HCT116 (cell line): ENCODE measurements around the gene KCND3. TPM values are rescaled to one million over a fixed set of nuclear protein-coding genes. Genes with fewer than 3 reads are reported as not detected.

Source experiments
- ATAC-seq: fragments of 200-7000 bp; cut with Tn5 transposase; 2 replicates; pipeline ENCODE4 v1.9.1; 2020; ENCODE audit warnings: mild to moderate bottlenecking, moderate library complexity
- BruUV-seq: library from RNA; stranded (reverse); fragments of 400-500 nt; replicated peaks from 2 replicates; lab custom pipeline; 2021; lab: Mats Ljungman, UMichigan
- CTCF ChIA-PET: fragments of 300-600 bp; sonication (Branson Sonifier 250); formaldehyde crosslinking; loops from one replicate; lab custom pipeline; 2021; ENCODE audit warnings: antibody characterized with exemption; lab: Charles Lee
- POLR2A ChIA-PET: fragments of 300-600, 350-600 bp; sonication (Branson Sonifier 250); formaldehyde crosslinking; loops from one replicate; lab custom pipeline; 2021; ENCODE audit warnings: antibody characterized with exemption; lab: Charles Lee
- RAD21 ChIA-PET, 2 experiments: fragments of 300-600 bp; sonication (Branson Sonifier 250); formaldehyde crosslinking; loops; one replicate each; lab custom pipeline; 2023; ENCODE audit warnings: low total read pairs in 2 of 2; ENCODE audit not compliant: uncharacterized antibody in 2 of 2, unreplicated experiment in 2 of 2, low non-redundant PET in 1 of 2; lab: Charles Lee
- DNase-seq: peaks from one replicate; pipeline ENCODE4 v3.0.0-alpha.2; 2010; ENCODE audit warnings: low read depth, low spot score
- H2AFZ ChIP-seq: fragments of 200-600 bp; shearing (Covaris generic), sonication (generic); 2 replicates; pipeline ENCODE4 v1.6.1; 2017; ENCODE audit warnings: low read depth, mixed run types, mixed read lengths, antibody characterized with exemption, low read length; ENCODE audit not compliant: poor library complexity, severe bottlenecking
- H3K27ac ChIP-seq: 2 replicates; pipeline ENCODE4 v1.5.1; 2012; ENCODE audit warnings: low read depth, low read length
- H3K27me3 ChIP-seq: fragments of 200-600 bp; sonication (generic); 2 replicates; pipeline ENCODE4 v1.6.1; 2016; ENCODE audit warnings: mixed run types, low read length, mixed read lengths; ENCODE audit not compliant: insufficient read depth
- H3K36me3 ChIP-seq, 2 experiments: fragments of 200-500 bp in 1 of 2; fragments of 200-600 bp in 1 of 2; sonication (Bioruptor generic) in 1 of 2; sonication (generic) in 1 of 2; 2 replicates each; pipeline versions ENCODE4 v1.5.1 to v1.6.1; 2014 to 2016; ENCODE audit warnings: low read length in 2 of 2, inconsistent platforms in 1 of 2, mixed read lengths in 1 of 2, mixed run types in 1 of 2; ENCODE audit not compliant: insufficient read depth in 2 of 2, control insufficient read depth in 1 of 2
- H3K4me1 ChIP-seq, 2 experiments: fragments of 200-600 bp in 1 of 2; sonication (generic) in 1 of 2; 2 replicates each; pipeline versions ENCODE4 v1.5.1 to v1.6.1; 2012 to 2017; ENCODE audit warnings: low read length in 2 of 2, inconsistent platforms in 1 of 2, mild to moderate bottlenecking in 1 of 2, mixed read lengths in 1 of 2, mixed run types in 1 of 2, moderate library complexity in 1 of 2; ENCODE audit not compliant: insufficient read depth in 2 of 2, control insufficient read depth in 1 of 2
- H3K4me2 ChIP-seq: fragments of 200-600 bp; sonication (generic); 2 replicates; pipeline ENCODE4 v1.6.1; 2017; ENCODE audit warnings: mixed run types, low read length, mixed read lengths
- H3K4me3 ChIP-seq, 2 experiments: fragments of 200-600 bp in 1 of 2; sonication (generic) in 1 of 2; replicated peaks in 1 of 2; 2 replicates each; pipeline ENCODE4 v1.5.1; 2011 to 2016; ENCODE audit warnings: low read length in 2 of 2, control low read depth in 1 of 2, low read depth in 1 of 2, mild to moderate bottlenecking in 1 of 2, mixed read lengths in 1 of 2, mixed run types in 1 of 2
- H3K79me2 ChIP-seq: fragments of 200-600 bp; sonication (generic); 2 replicates; pipeline ENCODE4 v1.6.1; 2017; ENCODE audit warnings: mild to moderate bottlenecking, mixed run types, low read length, moderate library complexity, mixed read lengths; ENCODE audit not compliant: insufficient read depth
- H3K9ac ChIP-seq: fragments of 200-600 bp; sonication (generic); 2 replicates; pipeline ENCODE4 v1.6.1; 2016; ENCODE audit warnings: low read length, mixed read lengths
- H3K9me2 ChIP-seq: fragments of 200-600 bp; sonication (generic), shearing (Covaris generic); 2 replicates; pipeline ENCODE4 v1.6.1; 2017; ENCODE audit warnings: mixed run types, mild to moderate bottlenecking, moderate library complexity; ENCODE audit not compliant: insufficient read depth
- H3K9me3 ChIP-seq, 2 experiments: fragments of 200-500 bp in 1 of 2; fragments of 200-600 bp in 1 of 2; sonication (Bioruptor generic) in 1 of 2; sonication (generic) in 1 of 2; 2 replicates each; pipeline ENCODE4 v1.6.1; 2014 to 2017; ENCODE audit warnings: low read length in 2 of 2, mixed read lengths in 2 of 2, inconsistent platforms in 1 of 2, low read depth in 1 of 2, mild to moderate bottlenecking in 1 of 2, mixed run types in 1 of 2, moderate library complexity in 1 of 2; ENCODE audit not compliant: control insufficient read depth in 1 of 2, insufficient read depth in 1 of 2
- H4K20me1 ChIP-seq: fragments of 200-600 bp; sonication (generic), shearing (Covaris generic); 2 replicates; pipeline ENCODE4 v1.6.1; 2017; ENCODE audit warnings: mixed run types, mild to moderate bottlenecking, moderate library complexity; ENCODE audit not compliant: insufficient read depth
- CBX3 ChIP-seq: IDR thresholded peaks from 2 replicates; pipeline ENCODE4 v1.6.1; 2012; ENCODE audit warnings: low read depth
- CEBPB ChIP-seq: IDR thresholded peaks from 2 replicates; pipeline ENCODE4 v1.6.1; 2012; ENCODE audit warnings: low read depth
- EZH2 ChIP-seq: fragments of 200-600 bp; sonication (generic); IDR thresholded peaks from 2 replicates; pipeline ENCODE4 v1.6.1; 2017; ENCODE audit warnings: antibody characterized with exemption, mixed run types
- EZH2phosphoT487 ChIP-seq: fragments of 200-600 bp; IDR thresholded peaks from 2 replicates; pipeline ENCODE4 v1.6.1; 2018; ENCODE audit warnings: antibody characterized with exemption, borderline replicate concordance
- FOSL1 ChIP-seq: IDR thresholded peaks from 2 replicates; pipeline ENCODE4 v1.6.1; 2012; ENCODE audit warnings: low read depth
- JUND ChIP-seq: IDR thresholded peaks from 2 replicates; pipeline ENCODE4 v1.6.1; 2012
- POLR2A ChIP-seq: IDR thresholded peaks from 2 replicates; pipeline ENCODE4 v1.7.0; 2011; ENCODE audit warnings: borderline replicate concordance; ENCODE audit not compliant: insufficient read depth, insufficient read length; ENCODE audit errors: extremely low read depth
- POLR2AphosphoS5 ChIP-seq: IDR thresholded peaks from 2 replicates; pipeline ENCODE4 v1.6.1; 2011; ENCODE audit warnings: mild to moderate bottlenecking, low read depth, low read length, moderate library complexity
- RAD21 ChIP-seq: IDR thresholded peaks from 2 replicates; pipeline ENCODE4 v1.6.1; 2012; ENCODE audit warnings: low read depth, mild to moderate bottlenecking
- SIN3A ChIP-seq: IDR thresholded peaks from 2 replicates; pipeline ENCODE4 v1.6.1; 2012; ENCODE audit warnings: low read depth
- SP1 ChIP-seq: IDR thresholded peaks from 2 replicates; pipeline ENCODE4 v1.6.1; 2012; ENCODE audit warnings: low read depth
- SRF ChIP-seq: IDR thresholded peaks from 2 replicates; pipeline ENCODE4 v1.6.1; 2012; ENCODE audit warnings: low read depth
- TCF7L2 ChIP-seq: IDR thresholded peaks from 2 replicates; pipeline ENCODE4 v1.7.0; 2011; ENCODE audit warnings: borderline replicate concordance, inconsistent platforms; ENCODE audit not compliant: insufficient read depth, insufficient read length; ENCODE audit errors: extremely low read depth
- YY1 ChIP-seq: IDR thresholded peaks from 2 replicates; pipeline ENCODE4 v1.6.1; 2011; ENCODE audit warnings: low read length, low read depth, moderate library complexity, mild to moderate bottlenecking; ENCODE audit not compliant: insufficient replicate concordance; ENCODE audit errors: extremely low read depth
- ZNF274 ChIP-seq: fragments of 200-500 bp; sonication (Bioruptor generic); IDR thresholded peaks from 2 replicates; pipeline ENCODE4 v1.6.1; 2014; ENCODE audit warnings: mild to moderate bottlenecking, low read depth, low read length, inconsistent platforms
- intact Hi-C: fragments of 100-400 bp; cut with micrococcal nuclease; formaldehyde crosslinking; loops from 2 replicates; pipeline ENCODE4 v1.10.0; 2022
- total RNA-seq: library from RNA; stranded (reverse); gene quantifications from one replicate; pipeline ENCODE4 v1.2.1, GENCODE V29; 2021; ENCODE audit not compliant: unreplicated experiment
- TF ChIP-seq, protein P1 (sequence below): IDR thresholded peaks from 2 replicates; pipeline ENCODE4 v1.6.1; 2011; ENCODE audit warnings: mild to moderate bottlenecking, low read length, moderate library complexity; ENCODE audit not compliant: insufficient replicate concordance; ENCODE audit errors: extremely low read depth
- TF ChIP-seq, protein P2 (sequence below): IDR thresholded peaks from 2 replicates; pipeline ENCODE4 v1.6.1; 2012; ENCODE audit warnings: low read depth
- TF ChIP-seq, protein P3 (sequence below), 3 experiments: fragments of 200-600 bp in 1 of 3; sonication (generic) in 1 of 3; IDR thresholded peaks in 2 of 3; conservative IDR thresholded peaks in 1 of 3; 2 replicates each; pipeline ENCODE4 v1.5.1; 2012 to 2017; ENCODE audit warnings: low read depth in 2 of 3, low read length in 2 of 3, antibody characterized with exemption in 1 of 3, borderline replicate concordance in 1 of 3, control low read depth in 1 of 3, mild to moderate bottlenecking in 1 of 3, mixed read lengths in 1 of 3, mixed run types in 1 of 3, moderate library complexity in 1 of 3; ENCODE audit not compliant: insufficient read depth in 1 of 3

The KCND3 gene
- total RNA-seq, 1 experiment from 2014 or later = 0.44 TPM

DNA sequence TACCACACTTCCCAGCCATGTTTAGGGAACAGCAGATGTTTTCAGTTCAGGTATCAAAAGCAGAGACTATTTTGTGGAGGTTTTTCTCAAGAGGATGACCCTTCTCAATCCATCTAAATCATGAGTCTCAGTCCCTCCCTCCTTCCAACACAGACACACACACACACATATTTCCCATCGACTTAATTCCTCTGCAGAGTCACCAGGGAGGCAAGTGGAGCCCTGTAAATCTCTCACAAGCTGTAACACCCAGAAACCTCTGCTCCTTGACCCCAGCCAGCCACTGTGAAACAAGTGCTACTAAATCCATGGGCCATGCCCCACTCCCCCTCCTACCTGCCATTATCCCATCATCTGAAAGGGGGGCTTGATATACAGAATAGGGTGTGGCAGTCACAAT lies 10.6 kb upstream of the KCND3 start:
- TF ChIP-seq POLR2A (no peak), CEBPB (no peak), TCF7L2 (no peak), SIN3A (no peak), FOSL1 (no peak), SRF (no peak), ZNF274 (no peak), EZH2phosphoT487 (no peak), YY1 (no peak), CBX3 (no peak), RAD21 (no peak), JUND (no peak), SP1 (no peak), EZH2 (no peak), POLR2AphosphoS5 (no peak)
- TF ChIP-seq, protein P1, sequence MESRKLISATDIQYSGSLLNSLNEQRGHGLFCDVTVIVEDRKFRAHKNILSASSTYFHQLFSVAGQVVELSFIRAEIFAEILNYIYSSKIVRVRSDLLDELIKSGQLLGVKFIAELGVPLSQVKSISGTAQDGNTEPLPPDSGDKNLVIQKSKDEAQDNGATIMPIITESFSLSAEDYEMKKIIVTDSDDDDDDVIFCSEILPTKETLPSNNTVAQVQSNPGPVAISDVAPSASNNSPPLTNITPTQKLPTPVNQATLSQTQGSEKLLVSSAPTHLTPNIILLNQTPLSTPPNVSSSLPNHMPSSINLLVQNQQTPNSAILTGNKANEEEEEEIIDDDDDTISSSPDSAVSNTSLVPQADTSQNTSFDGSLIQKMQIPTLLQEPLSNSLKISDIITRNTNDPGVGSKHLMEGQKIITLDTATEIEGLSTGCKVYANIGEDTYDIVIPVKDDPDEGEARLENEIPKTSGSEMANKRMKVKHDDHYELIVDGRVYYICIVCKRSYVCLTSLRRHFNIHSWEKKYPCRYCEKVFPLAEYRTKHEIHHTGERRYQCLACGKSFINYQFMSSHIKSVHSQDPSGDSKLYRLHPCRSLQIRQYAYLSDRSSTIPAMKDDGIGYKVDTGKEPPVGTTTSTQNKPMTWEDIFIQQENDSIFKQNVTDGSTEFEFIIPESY = no peak
- TF ChIP-seq, protein P2, sequence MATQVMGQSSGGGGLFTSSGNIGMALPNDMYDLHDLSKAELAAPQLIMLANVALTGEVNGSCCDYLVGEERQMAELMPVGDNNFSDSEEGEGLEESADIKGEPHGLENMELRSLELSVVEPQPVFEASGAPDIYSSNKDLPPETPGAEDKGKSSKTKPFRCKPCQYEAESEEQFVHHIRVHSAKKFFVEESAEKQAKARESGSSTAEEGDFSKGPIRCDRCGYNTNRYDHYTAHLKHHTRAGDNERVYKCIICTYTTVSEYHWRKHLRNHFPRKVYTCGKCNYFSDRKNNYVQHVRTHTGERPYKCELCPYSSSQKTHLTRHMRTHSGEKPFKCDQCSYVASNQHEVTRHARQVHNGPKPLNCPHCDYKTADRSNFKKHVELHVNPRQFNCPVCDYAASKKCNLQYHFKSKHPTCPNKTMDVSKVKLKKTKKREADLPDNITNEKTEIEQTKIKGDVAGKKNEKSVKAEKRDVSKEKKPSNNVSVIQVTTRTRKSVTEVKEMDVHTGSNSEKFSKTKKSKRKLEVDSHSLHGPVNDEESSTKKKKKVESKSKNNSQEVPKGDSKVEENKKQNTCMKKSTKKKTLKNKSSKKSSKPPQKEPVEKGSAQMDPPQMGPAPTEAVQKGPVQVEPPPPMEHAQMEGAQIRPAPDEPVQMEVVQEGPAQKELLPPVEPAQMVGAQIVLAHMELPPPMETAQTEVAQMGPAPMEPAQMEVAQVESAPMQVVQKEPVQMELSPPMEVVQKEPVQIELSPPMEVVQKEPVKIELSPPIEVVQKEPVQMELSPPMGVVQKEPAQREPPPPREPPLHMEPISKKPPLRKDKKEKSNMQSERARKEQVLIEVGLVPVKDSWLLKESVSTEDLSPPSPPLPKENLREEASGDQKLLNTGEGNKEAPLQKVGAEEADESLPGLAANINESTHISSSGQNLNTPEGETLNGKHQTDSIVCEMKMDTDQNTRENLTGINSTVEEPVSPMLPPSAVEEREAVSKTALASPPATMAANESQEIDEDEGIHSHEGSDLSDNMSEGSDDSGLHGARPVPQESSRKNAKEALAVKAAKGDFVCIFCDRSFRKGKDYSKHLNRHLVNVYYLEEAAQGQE = no peak
- TF ChIP-seq, protein P3, sequence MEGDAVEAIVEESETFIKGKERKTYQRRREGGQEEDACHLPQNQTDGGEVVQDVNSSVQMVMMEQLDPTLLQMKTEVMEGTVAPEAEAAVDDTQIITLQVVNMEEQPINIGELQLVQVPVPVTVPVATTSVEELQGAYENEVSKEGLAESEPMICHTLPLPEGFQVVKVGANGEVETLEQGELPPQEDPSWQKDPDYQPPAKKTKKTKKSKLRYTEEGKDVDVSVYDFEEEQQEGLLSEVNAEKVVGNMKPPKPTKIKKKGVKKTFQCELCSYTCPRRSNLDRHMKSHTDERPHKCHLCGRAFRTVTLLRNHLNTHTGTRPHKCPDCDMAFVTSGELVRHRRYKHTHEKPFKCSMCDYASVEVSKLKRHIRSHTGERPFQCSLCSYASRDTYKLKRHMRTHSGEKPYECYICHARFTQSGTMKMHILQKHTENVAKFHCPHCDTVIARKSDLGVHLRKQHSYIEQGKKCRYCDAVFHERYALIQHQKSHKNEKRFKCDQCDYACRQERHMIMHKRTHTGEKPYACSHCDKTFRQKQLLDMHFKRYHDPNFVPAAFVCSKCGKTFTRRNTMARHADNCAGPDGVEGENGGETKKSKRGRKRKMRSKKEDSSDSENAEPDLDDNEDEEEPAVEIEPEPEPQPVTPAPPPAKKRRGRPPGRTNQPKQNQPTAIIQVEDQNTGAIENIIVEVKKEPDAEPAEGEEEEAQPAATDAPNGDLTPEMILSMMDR (IDR thresholded peaks at IDR 0.05 in 2 of 3, conservative IDR thresholded peaks at IDR 0.05 in 1 of 3; ENCODE audit: borderline replicate concordance in 1 of 3, insufficient read depth in 1 of 3, low read depth in 2 of 3, low read length in 2 of 3) = no peak
- ATAC-seq (no peak), DNase-seq (no peak)
- Histone ChIP-seq H4K20me1 (no peaks in the 10 kb centered on the region), H3K36me3 (no peaks in the 10 kb centered on the region), H3K27ac (no peak overlapping the region), H3K9me3 (no peaks in the 10 kb centered on the region), H3K4me3 (no peak overlapping the region), H3K4me1 (no peaks in the 10 kb centered on the region), H3K79me2 (no peaks in the 10 kb centered on the region), H3K9ac (no peak overlapping the region), H3K4me2 (no peak overlapping the region), H3K9me2 (no peaks in the 10 kb centered on the region), H2AFZ (no peak overlapping the region), H3K27me3 (peaks cover 94% of the 10 kb centered on the region)
- ChIA-PET CTCF (no interaction called here), POLR2A (no interaction called here), RAD21 (no interaction called here)
- intact Hi-C loops = no loop called here
- no TSS peak for BruUV-seq
